Suppressor macrophage treated with lipopolysaccharide for 1 hour (primary cell): ENCODE data around the gene RREB1.
"Not testable (repeated sequence)": the region's sequence is repeated elsewhere in the genome, so short reads cannot be mapped to it uniquely, and the experiment has no call there.

Source experiments
- DNase-seq, 3 donors: peaks; one replicate each; pipeline ENCODE4 v3.0.0-alpha.2; 2020 to 2022

RREB1 gene

DNA sequence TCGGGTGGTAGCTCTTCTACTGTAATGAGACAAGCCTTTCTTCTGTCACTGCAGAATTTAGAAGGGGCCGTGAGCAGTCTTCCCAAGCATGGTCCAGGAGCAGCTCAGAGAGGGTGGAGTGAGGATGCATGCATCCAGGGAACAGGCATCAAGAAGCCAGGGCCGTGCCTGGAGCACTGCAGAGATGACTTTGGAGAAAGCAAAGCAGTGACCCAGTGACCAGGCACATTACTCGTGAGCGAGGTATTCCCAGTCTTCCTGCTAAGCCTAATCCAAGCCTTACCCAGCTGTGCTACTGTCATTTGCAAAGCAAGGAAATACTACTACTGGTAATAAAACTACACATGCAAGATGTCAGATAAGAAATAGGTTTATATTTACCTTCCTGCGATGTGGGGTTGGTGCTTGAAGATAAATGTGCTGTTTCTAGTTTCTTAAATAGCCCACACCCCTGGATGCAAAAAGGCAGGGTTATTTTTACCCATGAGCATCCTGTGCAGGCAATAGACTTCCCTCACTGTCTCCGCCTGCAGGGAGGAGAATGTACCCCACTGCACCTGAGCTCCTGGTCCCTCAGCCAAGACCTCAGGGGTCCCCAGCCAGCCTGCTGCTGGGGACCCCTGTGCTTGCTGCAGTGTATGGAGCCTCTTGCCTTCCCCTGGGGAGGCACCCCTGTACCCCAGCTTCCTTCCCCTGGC, 142.3 kb downstream of the RREB1 start:
- no peak for DNase-seq

DNA sequence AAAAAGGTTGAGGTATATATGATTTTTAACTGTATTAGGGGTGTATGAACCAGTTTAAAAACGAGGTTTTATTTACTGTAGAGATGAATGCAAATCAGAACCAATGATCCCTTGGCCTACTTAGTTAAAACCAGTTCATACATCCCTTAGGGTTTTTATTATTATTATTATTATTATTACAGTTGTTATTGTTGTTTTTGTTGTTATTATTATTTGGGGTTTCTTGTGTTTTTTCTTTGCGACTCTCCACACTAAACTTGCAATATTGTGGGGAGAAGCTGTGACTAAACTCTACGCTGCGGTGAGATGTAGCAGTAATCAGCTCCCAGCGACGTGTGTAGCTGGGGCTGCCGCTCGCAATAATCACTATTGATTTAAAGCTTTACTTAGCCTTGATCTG, 143.1 kb downstream of the RREB1 start:
- DNase-seq, result no peak

DNA sequence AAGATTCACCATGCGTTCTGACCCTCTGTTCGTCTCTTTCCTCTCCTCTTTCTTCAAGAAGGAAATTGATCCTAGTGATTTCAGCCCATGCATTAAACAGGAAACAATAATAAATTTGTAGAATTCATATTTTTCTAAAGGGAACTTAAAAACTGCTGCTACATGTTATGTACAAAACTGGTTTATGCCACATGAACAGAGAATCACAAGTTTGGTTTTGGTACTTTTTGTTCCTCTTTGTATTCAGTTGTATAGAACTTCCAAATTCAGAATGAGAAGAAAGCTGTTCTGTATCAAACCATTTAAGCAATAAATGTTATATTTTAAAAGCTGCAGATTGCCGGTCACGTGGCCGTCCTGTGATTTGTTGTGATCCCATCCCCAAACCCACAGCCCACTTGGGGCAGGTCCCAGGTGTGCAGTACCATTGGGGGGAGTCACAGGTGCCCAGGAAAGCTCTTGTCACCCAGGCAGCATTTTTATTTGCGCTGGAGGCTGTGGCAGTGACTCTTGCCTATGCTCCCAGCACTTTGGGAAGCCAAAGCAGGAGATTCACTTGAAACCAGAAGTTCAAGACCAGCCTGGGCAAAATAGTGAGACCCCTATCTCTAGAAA, 144.0 kb downstream of the RREB1 start:
- DNase-seq, result no peak

DNA sequence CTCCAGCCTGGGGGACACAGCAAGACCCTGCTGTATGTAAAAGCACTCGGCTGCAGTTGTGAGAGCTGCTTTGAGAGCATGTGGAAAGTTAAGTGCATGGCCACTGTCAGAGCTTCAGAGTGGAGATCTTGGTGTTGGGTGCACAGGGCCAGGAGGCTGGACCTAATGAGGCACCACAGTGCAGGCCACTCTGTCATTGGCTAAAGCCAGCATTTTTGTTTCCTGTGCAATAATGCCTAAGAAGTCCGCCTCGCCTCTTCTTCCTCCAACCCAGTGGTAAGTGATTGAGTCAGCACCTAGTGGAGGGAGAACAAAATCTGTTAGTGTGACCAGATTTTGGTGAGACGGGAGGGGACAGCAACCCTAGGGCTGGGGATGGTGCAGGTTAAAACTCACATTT, 144.6 kb downstream of the RREB1 start:
- peak; percentile 68 to 80 (median 69) for DNase-seq

DNA sequence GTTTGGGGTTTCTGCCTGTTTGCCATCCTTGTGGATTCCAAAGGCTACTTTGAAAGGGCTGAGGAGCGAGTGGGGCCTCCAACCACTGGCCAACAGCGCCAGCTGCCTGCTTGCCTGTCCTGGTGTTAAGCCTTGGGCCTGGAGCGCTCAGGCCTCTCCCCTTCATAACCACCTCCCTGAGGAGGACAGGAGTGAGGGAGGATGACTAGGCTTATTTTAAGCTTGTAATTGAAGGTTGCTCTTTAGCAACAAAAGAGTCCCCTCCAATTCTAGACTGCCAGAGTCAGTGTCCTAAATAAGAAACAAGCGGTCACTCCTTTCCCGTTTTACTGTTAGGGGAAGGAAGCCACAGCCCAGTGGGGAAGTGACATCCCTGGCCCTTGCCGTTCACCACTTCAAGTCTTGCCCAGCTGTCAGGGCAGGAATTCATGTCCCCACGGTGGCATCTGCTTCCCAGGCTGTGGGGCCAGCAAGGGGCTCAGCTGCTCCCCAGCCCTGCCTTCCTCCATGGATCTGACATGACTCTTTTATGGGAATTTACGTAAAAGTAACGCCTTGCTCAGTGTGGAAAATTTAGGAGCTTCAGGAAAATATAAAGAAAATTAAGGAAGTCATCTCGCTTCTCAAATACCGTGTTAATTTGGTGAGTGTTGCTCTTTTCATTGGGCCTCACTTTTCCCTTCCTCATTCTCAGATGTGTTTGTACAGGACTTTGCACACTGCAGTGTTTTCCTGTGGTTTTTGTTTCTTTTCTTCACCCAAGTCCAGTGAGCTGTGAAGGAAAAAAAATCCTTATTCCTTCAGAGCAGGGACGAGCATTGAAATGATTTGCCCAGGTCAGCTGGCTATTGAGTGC, 147.4 kb downstream of the RREB1 start:
- DNase-seq, result peak; percentile 77 to 91 (median 82)

DNA sequence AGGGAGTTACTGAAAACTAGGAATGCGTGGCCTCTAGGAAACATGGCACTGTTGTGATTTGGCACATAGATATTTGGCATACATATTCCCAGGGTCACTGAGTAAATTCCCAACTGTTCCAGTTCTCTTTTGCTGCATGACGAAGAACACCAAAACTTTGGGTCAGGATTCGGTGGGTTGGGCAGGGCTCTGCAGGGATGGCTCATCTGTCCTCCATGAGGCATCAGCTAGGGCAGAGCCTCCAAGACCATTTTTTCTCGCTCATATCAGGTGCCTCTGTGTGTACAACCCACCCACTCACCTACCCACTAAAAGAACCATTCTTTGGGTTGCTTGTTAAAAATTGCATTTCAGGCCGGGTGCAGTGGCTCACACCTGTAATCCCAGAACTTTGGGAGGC, 148.2 kb downstream of the RREB1 start:
- no peak for DNase-seq

DNA sequence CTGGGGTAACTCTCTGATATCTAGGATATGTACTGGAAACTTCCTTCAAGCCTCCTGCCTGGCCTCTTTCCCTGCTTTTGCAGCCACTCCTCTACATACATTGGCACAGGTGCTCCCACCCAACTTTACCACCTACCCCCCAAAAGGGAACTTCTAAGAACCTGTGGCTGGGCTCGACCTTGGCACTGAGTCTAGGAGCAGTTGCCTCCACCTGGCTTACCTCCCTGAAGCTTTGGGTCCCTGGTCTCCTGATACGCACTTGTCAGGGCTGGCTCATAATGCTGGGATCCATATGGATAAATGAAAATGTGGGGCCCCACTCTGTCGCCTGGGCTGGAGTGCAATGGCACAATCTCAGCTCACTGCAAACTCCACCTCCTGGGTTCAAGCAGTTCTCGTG, 149.0 kb downstream of the RREB1 start:
- DNase-seq, result no peak

DNA sequence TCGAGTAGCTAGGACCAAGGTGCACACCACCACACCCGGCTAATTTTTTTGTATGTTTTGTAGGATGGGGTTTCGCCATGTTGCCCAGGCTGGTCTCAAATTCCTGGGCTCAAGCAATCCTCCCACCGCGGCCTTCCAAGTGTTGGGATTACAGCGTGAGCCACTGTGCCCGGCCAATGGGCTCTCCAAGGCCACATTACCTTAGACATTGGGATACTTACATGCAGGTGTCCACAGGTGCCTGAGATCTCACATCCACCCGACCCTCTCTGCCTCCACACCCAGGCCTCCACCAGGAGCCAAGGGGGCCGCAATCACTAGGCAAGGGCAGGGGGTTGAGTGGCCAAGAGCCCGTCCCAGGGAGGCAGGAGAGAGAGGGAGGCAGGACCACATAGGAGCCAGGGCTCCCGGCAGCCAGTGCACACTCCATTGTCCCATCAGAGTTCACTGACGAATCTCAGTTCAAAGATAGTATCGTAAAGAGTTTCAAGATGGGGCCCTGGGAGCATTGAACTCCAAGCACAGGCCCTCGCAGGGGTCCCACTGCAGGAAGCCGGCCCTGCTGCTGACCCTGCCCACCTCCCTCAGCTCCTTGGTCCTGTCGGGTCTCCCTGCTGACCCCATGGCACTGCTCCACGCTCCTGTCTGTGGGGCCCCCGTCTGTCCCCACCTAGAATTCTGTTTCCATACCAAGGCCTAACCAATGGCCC, 149.9 kb downstream of the RREB1 start:
- DNase-seq, result no peak

DNA sequence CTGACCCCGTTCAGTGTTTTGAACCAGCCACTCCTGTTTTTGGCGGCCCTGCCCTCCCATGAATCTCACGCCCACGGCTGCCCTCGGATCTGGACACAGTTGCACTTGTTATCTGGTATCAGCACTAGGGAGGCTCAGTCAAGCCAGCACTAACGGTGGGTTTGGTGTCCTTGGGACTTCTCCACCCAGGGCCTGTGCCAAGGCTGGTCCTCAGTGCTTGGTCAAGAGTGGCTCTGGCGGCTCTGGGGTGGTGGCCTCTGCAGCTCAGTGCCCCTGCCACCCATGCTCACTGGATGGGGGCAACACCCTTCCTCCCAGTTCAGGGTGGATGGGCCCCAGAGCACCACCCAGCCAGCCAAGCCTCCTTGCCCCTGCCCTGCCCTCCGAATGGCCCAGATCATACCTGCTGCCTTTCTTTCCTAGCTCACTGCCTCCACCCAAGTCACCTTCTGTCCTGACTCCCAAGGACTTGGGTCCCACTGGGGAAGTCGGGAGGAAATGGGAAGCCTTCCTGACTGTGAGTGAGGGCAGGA, 150.5 kb downstream of the RREB1 start:
- DNase-seq, result no peak

DNA sequence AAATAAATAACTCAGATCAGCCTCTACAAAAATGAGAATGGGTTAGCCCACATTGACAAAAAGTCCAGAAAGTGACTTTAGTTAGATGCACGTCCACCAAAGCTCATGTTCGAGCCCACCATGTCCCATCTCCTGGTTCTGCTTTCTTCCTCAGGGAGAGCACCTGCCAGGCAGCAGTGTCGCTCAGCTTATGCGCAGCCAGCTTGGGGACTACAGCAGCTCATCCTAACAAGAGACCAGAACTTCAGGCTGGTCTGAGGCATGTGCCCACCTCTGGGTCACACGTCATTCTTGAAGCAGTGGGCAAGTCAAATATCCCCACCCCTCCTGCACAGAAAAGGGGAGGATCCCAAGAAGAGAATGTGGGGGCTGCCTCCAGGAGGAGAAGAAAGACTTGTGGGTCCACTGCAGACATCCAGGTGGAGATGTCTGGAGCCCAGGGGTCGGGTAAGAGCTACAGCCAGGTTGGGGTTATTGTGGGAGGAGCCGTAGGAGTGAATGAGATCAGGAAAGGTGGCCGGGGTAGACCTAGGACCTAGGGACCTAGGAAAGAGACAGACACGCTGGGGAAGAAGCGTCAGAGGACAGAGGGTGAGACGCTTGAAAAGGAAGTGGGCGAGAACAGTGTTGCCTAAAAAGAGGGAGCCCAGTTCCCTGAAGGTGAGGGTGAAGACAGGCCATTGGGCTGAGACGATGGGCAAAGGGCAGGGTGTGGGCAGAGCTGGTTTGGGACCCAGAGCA, 152.7 kb downstream of the RREB1 start:
- peak in 2 of 3 donors; percentile 41 to 55 for DNase-seq

DNA sequence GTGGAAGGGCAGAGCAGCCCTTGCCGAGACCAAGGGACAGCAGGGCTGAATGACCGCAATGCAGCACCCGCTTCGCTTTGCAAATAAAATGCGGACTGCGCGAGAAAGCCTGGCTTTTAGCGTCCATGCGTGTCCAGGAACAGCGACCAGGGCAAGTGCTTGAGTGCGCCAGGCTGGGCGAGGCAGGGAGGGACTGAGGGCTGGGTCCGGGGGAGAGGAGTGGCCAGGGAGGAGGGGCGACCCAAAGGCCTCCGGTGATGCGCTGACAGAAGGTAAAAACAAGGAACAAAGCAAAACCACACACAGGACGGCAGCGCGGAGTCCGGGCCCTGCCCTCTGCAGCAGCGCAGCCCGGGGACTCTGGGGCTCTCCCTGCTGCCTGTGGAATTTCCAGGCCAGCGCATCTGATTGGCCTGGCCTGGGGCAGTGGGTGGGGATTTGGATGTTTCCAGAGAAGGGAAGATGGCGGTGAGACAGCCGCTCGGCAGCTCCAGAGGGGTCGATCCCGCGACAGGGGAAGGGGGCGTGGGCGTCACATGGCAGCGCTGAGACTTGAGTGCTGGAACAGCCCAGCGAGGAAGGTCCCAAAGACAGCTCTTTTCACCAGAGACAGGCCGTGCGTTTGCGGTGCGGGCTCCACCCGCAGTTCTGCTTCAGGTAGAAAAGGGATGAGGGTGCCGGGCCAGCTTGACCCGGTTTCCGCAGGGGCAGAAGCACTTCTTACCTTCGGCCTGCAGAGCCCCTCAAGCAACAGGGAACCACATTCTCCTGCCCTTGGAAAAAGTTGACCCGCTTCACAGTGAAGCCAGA, 153.5 kb downstream of the RREB1 start:
- DNase-seq, result peak; percentile 96 to 97 (median 96)

DNA sequence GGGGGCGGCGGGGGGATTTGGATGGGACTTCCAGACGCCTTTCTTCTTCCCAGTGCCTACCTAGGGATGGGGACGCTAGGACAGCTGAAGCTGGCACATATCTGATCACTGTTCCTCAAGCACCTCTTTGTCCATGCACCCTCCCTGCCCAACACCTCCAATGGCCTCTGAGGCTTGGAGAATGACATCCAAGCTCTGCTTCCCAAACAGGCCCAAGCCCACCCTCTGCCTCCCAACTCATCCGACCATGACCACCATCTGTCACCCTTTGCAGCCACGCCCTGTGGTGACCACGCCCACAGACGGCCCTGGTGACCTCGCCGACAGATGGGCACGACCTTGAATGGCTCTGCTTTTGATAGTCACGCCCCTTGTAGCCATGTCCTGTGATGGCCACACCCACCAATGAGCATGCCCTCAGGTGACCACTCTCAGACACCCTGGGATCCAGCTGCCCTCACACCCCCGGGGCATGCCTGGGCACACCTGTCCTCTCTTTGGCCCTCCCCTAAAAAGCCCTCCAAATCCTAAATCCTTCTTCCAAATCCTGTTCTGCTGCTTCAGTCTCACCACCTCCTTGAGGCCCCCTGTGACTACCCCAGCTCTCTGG, 154.2 kb downstream of the RREB1 start:
- DNase-seq, result peak; percentile 34 to 63 (median 52)

DNA sequence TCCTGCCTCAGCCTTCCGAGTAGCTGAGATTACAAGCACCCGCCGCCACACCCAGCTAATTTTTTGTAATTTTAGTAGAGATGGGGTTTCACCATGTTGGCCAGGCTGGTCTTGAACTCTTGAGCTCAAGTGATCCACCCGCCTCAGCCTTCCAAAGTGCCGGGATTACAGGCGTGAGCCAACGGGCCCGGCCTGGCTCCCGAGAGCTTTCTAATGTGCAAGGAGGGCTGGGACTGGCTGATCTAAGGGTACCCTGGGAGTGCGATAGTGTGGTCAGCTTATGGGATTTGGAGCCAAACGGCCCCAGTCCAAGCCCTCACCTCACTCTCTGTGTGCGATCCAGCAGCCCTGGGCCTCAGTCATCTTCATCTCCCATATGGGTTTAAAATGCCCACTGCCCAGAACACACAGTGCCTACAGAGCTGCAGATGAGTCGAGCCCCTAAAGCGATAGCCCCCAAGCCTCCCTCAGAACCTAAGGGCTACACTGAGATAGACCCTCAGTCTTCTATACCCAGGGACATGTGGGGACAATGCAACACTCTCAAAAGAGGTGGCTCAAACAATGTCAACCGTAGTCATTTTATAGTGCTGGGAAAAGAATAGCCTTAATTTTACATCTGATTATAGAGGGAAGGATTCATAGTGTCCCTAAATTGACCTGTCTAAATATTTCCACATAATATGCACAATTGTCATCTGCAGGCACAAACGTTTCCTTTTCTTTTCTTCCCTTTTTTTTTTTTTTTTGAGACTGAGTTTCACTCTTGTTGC, 155.2 kb downstream of the RREB1 start:
- peak; percentile 29 to 75 (median 62) for DNase-seq

DNA sequence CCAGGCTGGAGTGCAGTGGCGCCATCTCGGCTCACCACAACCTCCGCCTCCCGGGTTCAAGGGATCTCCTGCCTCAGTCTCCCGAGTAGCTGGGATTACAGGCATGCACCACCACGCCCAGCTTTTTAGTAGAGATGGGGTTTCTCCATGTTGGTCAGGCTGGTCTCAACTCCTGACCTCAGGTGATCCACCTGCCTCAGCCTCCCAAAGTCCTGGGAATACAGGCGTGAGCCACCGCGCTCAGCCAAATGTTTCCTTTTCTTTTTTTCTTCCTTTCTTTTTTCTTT, 155.7 kb downstream of the RREB1 start:
- not testable (repeated sequence) for DNase-seq

DNA sequence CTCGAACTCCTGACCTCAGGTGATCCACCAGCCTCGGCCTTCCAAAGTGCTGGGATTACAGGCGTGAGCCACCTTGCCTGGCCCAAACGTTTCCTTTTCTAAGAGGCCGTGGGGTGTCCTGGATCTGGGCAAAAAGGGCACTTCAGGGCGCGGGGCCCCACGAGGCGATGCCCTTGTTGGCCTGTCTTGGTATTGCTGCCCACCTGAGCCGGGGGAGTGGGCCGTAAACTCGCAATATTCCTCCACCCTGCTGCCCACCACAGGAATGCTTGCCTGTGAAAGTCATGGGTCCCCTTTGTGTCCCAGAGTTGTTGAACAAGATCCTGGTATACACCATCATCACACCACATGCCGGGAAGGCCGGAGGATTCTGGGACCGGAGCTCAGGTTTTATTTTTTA, 156.3 kb downstream of the RREB1 start:
- DNase-seq, result no peak

DNA sequence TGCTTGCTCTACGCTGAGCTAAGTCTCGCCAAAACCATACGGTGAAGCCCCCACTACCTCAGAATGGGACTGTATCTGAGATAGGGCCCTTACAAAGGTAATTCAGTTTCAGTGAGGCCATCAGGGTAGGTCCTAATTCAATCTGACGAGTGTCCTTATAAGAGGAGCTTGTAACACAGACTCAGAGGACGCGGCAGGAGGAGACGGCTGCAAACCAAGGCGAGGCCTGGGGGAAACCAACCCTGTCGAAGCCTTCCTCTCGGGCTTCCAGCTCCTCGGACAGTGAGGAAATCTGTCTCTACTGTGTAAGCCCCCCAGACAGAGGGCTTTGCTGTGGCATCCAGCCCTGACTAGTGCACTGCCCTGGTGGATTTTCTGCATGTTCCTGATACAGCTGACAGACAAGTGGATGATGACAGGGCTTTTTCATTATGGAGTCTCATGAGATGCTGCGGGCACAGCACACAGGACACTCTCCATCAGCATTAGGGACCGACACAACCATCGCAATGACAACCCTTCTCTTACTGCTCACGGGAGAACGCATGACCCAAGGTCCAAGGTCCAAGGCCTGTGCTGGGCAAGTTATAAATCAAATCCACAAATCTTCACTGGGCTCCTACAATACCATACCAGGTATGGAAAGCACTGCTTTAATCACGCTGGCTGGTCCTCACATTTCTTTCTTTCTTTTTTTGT, 157.1 kb downstream of the RREB1 start:
- no peak for DNase-seq

DNA sequence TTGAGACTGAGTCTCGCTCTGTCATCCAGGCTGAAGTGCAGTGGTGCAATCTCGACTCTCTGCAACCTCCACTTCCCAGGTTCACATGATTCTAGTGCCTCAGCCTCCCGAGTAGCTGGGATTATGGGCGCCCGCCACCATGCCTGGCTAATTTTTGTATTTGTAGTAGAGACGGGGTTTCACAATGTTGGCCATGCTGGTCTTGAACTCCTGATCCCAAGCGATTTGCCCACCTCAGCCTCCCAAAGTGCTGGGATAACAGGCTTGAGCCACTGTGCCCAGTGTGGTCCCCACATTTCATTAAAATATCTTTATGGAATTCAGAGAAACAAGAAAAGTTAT, 157.6 kb downstream of the RREB1 start:
- not testable (repeated sequence) for DNase-seq

DNA sequence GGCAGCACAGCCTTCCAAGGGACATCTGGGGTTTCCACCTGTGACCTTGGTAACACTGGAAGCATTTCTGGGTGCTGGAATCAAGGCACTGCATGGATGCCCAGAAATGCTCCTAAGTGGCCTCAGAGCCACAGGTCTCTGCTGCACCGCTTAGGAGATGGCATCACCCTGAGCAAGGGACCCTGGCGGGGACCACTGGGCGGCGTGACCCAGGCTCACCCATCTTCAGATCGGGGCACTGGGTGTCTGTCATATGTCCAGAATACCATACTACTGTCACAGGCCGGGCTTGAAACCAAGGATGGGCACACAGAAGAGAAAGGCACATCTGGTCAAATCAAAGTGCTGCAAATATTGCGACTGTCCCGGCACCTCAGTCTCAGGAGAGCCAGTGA, 159.3 kb downstream of the RREB1 start:
- DNase-seq, result no peak

DNA sequence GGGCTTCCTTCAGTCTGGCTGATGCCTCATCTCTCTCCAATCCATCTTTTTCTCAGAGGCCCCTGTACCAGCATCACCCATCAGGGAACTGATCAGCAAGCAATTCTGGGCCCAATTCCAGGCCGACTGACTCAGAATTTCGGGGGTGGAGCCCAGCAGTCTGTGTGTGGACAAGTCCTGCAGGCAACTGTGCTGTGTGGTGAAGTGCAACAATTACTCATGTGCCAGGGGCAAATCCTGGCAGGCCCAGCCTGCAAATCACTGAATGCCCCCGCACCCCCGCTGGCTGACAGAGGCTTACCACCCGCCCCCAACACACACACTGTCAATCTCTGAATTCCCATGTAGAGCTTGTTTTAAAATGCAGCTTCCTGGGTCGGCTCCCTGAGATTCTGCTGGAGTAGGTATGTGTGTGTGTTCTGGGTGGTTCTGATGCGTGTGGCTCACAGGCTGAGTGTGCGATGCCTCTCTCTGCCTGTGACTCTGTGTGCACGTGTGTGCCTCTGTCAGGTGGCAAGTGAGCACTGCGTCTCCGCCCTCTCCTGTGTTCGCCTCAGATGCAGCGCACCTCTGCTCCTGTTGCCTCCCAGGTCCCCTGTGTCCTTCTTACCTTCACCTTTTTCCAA, 159.8 kb downstream of the RREB1 start:
- peak; percentile 87 to 94 (median 90) for DNase-seq
